Testis (tissue), 3 donors: ENCODE measurements around the gene ZZZ3. TPM values are rescaled to one million over a fixed set of nuclear protein-coding genes. Genes with fewer than 3 reads are reported as not detected.
"Not testable (repeated sequence)": the region's sequence is repeated elsewhere in the genome, so short reads cannot be mapped to it uniquely, and the experiment has no call there.

Experiments used
- DNase-seq: peaks from one replicate; pipeline ENCODE4 v3.0.0-alpha.2; 2019
- H3K27ac ChIP-seq, 2 donors: fragments of 200-600 bp; sonication (generic); one replicate each; pipeline ENCODE4 v1.5.1; 2019
- H3K27me3 ChIP-seq: fragments of 200-600 bp; sonication (generic); one replicate; pipeline ENCODE4 v1.5.1; 2019
- H3K36me3 ChIP-seq: fragments of 200-600 bp; sonication (generic); one replicate; pipeline ENCODE4 v1.5.1; 2017; ENCODE audit warnings: low read depth; ENCODE audit errors: missing control alignments
- H3K4me1 ChIP-seq: fragments of 200-600 bp; sonication (generic); one replicate; pipeline ENCODE4 v1.5.1; 2019
- H3K4me3 ChIP-seq, 2 donors: fragments of 200-600 bp; sonication (generic); one replicate each; pipeline ENCODE4 v1.5.1; 2017 to 2019
- H3K9me3 ChIP-seq: fragments of 200-600 bp; sonication (generic); one replicate; pipeline ENCODE4 v1.5.1; 2017
- POLR2A ChIP-seq: fragments of 450-650 bp; IDR thresholded peaks from one replicate; pipeline ENCODE4 v1.6.1; 2017; ENCODE audit warnings: antibody characterized with exemption, mild to moderate bottlenecking, moderate library complexity
- WGBS, 2 donors: methylation state at CpG; one replicate each; pipeline ENCODE4 v1.1.5; 2018; 5-methylcytosine and 5-hydroxymethylcytosine counted together
- intact Hi-C: fragments of 100-400 bp; cut with DNase I; formaldehyde crosslinking; loops from one replicate; pipeline ENCODE4 v1.15.1; 2023; ENCODE audit warnings: low total_unique reads
- polyA plus RNA-seq: library from polyadenylated mRNA; stranded (reverse); fragments of 350-450 nt; fragmentation: Illumina TruSeq; extraction: RNeasy Lipid Tissue Mini Kit (QIAGEN cat#74804); gene quantifications from one replicate; pipeline ENCODE4 v1.2.3, GENCODE V29; 2014; ENCODE audit warnings: low read depth, low replicate concordance; ENCODE audit not compliant: insufficient read depth
- total RNA-seq, 2 donors: library from RNA; depleted of rRNA; stranded (reverse); fragments of >200 nt; gene quantifications; one replicate each; pipeline ENCODE4 v1.2.3, GENCODE V29; 2016
- TF ChIP-seq, protein P1 (sequence below), 3 experiments: fragments of 450-650 bp in 2 of 3; fragments of 200-600 bp in 1 of 3; sonication (generic) in 1 of 3; IDR thresholded peaks; one replicate each; pipeline ENCODE4 v1.5.1; 2016 to 2019; ENCODE audit warnings: antibody characterized with exemption in 3 of 3, mild to moderate bottlenecking in 2 of 3, moderate library complexity in 1 of 3

ZZZ3 gene
- total and polyA plus RNA-seq, 3 donors from 2014 or later: 13.3 to 53.8 (median 52.2) TPM

- TF ChIP-seq, protein P1, sequence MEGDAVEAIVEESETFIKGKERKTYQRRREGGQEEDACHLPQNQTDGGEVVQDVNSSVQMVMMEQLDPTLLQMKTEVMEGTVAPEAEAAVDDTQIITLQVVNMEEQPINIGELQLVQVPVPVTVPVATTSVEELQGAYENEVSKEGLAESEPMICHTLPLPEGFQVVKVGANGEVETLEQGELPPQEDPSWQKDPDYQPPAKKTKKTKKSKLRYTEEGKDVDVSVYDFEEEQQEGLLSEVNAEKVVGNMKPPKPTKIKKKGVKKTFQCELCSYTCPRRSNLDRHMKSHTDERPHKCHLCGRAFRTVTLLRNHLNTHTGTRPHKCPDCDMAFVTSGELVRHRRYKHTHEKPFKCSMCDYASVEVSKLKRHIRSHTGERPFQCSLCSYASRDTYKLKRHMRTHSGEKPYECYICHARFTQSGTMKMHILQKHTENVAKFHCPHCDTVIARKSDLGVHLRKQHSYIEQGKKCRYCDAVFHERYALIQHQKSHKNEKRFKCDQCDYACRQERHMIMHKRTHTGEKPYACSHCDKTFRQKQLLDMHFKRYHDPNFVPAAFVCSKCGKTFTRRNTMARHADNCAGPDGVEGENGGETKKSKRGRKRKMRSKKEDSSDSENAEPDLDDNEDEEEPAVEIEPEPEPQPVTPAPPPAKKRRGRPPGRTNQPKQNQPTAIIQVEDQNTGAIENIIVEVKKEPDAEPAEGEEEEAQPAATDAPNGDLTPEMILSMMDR (IDR thresholded peaks at IDR 0.05): no peak
- no peak for TF ChIP-seq POLR2A
- intact Hi-C loops: no loop called here
- Histone ChIP-seq H3K36me3 (no peaks in the 10 kb centered on the region), H3K27ac (no peak overlapping the region), H3K9me3 (no peaks in the 10 kb centered on the region), H3K4me3 (no peak overlapping the region), H3K4me1 (no peaks in the 10 kb centered on the region), H3K27me3 (no peaks in the 10 kb centered on the region)
- WGBS, 2 donors: 93 to 95% methylated on average over 4 of the region's 4 CpGs
- DNase-seq: no peak
Measured at GRCh38 chr1:77716065-77716464, 33.6 kb upstream of the ZZZ3 start.

DNA sequence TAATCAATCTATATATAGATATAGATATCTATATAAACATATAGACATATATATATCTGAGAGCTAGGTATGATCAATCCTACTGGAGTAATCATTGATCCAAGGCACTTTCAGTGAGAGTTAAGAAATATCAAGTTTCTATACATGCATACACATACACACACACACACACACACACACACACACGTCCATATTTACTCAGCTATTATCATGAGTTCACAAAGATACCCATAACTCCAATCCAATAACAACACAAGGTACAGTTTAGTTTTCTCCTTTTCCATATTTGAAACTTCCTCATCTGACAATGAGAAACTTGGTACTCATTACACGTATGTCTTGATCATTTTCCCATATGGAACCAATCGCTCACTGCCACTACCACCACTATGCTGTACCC lies 27.3 kb upstream of the ZZZ3 start:
- no peaks in the 10 kb centered on the region for H3K4me1 ChIP-seq
- no peaks in the 10 kb centered on the region for H3K27me3 ChIP-seq
- no peak for TF ChIP-seq POLR2A
- TF ChIP-seq, protein P1 (IDR thresholded peaks at IDR 0.05): no peak
- intact Hi-C loops: no loop called here
- 89% methylated on average over 3 of the region's 3 CpGs for WGBS, 2 donors
- H3K9me3 ChIP-seq: no peaks in the 10 kb centered on the region
- H3K27ac ChIP-seq: no peak overlapping the region
- H3K4me3 ChIP-seq: no peak overlapping the region
- DNase-seq: no peak
- peaks cover 3% of the 10 kb centered on the region for H3K36me3 ChIP-seq

GRCh38 chr1:77706321-77706720 lies 23.9 kb upstream of the ZZZ3 start:
- Histone ChIP-seq H3K4me1 (no peaks in the 10 kb centered on the region), H3K27me3 (no peaks in the 10 kb centered on the region), H3K4me3 (no peak overlapping the region), H3K36me3 (peaks cover 3% of the 10 kb centered on the region), H3K27ac (no peak overlapping the region), H3K9me3 (no peaks in the 10 kb centered on the region)
- intact Hi-C loops: no loop called here
- WGBS, 2 donors: 92 to 93% methylated on average over 4 of the region's 4 CpGs
- no peak for TF ChIP-seq POLR2A
- TF ChIP-seq, protein P1 (IDR thresholded peaks at IDR 0.05): no peak
- DNase-seq: no peak

DNA sequence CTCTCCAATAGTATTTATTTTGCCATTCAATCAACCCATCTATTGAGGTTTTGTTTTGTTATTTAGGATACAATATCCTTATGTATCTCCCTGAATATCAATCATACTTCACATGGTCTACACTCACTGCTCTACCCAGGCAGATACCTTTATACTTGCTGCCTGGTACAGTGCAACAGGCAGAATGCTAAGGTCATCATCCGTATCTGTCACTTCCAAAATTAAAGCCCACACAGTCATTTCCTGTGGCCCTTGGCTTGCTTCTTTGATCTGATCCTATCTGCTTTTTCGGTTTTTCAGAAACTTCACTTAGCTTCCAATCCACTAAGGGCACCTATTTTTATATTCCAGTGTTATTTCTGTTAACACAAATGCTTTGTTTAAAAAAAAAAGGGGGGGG lies 22.3 kb upstream of the ZZZ3 start:
- WGBS, 2 donors: 70 to 77% methylated on average over 2 of the region's 2 CpGs
- Histone ChIP-seq H3K27me3 (no peaks in the 10 kb centered on the region), H3K36me3 (no peaks in the 10 kb centered on the region), H3K4me3 (no peak overlapping the region), H3K4me1 (no peaks in the 10 kb centered on the region), H3K9me3 (no peaks in the 10 kb centered on the region), H3K27ac (no peak overlapping the region)
- no peak for TF ChIP-seq POLR2A
- TF ChIP-seq, protein P1 (IDR thresholded peaks at IDR 0.05): no peak
- no peak for DNase-seq
- intact Hi-C loops: no loop called here

DNA sequence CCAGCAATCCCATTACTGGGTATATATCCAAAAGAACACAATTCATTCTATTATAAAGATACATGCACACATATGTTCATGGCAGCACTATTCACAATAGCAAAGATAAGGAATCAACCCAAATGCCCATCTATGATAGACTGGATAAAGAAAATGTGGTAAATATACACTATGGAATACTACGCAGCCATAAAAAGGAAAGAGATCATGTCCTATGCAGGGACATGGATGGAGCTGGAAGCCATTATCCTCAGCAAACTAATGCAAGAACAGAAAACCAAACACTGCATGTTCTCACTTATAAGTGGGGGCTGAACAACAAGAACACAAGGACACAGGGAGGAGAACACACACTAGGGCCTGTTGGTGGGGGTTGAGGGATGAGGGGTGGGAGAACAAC lies 17.2 kb upstream of the ZZZ3 start:
- H3K36me3 ChIP-seq, H3K4me1 ChIP-seq, H3K4me3 ChIP-seq, H3K27ac ChIP-seq, DNase-seq, H3K9me3 ChIP-seq, intact Hi-C loops, H3K27me3 ChIP-seq: not testable (repeated sequence)
- 97 to 100% methylated on average over 1 of the region's 1 CpG for WGBS, 2 donors
